Lower leg skin (tissue), 3 donors: ENCODE measurements around the gene OR5AU1.

Experiments used
- POLR2A ChIP-seq, 2 donors: fragments of 450-650 bp; IDR thresholded peaks; one replicate each; pipeline ENCODE4 v1.6.1; 2016 to 2017; ENCODE audit warnings: antibody characterized with exemption in 2 of 2, mild to moderate bottlenecking in 1 of 2, moderate library complexity in 1 of 2
- TF ChIP-seq, protein P1 (sequence below), 3 donors: fragments of 450-650 bp; IDR thresholded peaks; one replicate each; pipeline ENCODE4 v1.5.1; 2016; ENCODE audit warnings: antibody characterized with exemption in 3 of 3, mild to moderate bottlenecking in 3 of 3, moderate library complexity in 2 of 3

GRCh38 chr14:21112255-21112654, 43.6 kb downstream of the OR5AU1 start:
- TF ChIP-seq, protein P1, sequence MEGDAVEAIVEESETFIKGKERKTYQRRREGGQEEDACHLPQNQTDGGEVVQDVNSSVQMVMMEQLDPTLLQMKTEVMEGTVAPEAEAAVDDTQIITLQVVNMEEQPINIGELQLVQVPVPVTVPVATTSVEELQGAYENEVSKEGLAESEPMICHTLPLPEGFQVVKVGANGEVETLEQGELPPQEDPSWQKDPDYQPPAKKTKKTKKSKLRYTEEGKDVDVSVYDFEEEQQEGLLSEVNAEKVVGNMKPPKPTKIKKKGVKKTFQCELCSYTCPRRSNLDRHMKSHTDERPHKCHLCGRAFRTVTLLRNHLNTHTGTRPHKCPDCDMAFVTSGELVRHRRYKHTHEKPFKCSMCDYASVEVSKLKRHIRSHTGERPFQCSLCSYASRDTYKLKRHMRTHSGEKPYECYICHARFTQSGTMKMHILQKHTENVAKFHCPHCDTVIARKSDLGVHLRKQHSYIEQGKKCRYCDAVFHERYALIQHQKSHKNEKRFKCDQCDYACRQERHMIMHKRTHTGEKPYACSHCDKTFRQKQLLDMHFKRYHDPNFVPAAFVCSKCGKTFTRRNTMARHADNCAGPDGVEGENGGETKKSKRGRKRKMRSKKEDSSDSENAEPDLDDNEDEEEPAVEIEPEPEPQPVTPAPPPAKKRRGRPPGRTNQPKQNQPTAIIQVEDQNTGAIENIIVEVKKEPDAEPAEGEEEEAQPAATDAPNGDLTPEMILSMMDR (IDR thresholded peaks at IDR 0.05): no peak
- no peak for TF ChIP-seq POLR2A (IDR thresholded peaks at IDR 0.05)
